ENCODE measurements around the gene PFDN1.

- TF ChIP-seq CTCF (optimal IDR thresholded peaks at IDR 0.05 in 1 of 3, IDR thresholded peaks at IDR 0.05 in 1 of 3, conservative IDR thresholded peaks at IDR 0.05 in 1 of 3; ENCODE audit: extremely low read depth in 1 of 3, insufficient read depth in 2 of 3, low read length in 3 of 3) (no peak), EZH2 (IDR thresholded peaks at IDR 0.05; ENCODE audit: low read length) (no peak)
Observed at GRCh38 chr5:140258873-140259272, 44.0 kb downstream of the PFDN1 start.

Data from keratinocyte (primary cell).